ENCODE results near the gene SLC15A3. TPM values are rescaled to one million over a fixed set of nuclear protein-coding genes. Genes with fewer than 3 reads are reported as not detected.

Gene SLC15A3
- total RNA-seq, 4 donors from 2014 or later, result 4.0 to 11.5 (median 7.9) TPM

DNA sequence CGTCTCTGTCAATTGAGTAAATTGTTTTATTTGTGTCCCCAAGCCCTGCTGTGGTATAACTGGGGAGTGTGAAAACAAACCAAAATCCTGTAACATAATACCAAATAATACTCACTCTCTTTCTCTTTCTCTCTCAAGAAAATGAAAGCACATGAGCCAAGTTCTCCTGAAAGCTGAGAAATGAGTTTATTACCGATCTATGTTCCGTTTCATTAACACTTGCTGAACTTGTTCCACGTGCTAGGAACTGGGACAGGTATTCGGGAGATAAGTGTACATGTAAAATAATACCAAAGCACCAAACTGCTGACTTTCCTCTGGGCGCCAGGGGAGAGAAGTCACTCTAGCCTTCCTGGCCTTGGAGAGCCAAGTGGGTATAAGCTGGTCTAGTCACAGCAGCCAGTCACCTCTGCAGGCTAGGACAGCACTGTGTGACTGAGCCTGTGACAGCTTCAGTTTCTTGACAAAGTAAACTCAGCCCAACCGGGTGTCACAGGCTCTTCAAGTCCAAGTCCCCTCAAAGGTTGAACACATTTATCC lies 42.6 kb upstream of the SLC15A3 start:
- DNase-seq, result no peak
- H3K27me3 ChIP-seq, result peaks cover 0 to 22% (median 0%) of the 10 kb centered on the region in 4 donors
- no peaks in the 10 kb centered on the region for H3K36me3 ChIP-seq
- H3K4me1 ChIP-seq, result peaks cover 5 to 31% (median 10%) of the 10 kb centered on the region in 3 donors
- peak overlapping the region in 1 of 4 donors; percentile 3 for H3K27ac ChIP-seq
- WGBS, 2 donors, result 29 to 48% methylated on average over 7 of the region's 7 CpGs
- TF ChIP-seq, protein P1, sequence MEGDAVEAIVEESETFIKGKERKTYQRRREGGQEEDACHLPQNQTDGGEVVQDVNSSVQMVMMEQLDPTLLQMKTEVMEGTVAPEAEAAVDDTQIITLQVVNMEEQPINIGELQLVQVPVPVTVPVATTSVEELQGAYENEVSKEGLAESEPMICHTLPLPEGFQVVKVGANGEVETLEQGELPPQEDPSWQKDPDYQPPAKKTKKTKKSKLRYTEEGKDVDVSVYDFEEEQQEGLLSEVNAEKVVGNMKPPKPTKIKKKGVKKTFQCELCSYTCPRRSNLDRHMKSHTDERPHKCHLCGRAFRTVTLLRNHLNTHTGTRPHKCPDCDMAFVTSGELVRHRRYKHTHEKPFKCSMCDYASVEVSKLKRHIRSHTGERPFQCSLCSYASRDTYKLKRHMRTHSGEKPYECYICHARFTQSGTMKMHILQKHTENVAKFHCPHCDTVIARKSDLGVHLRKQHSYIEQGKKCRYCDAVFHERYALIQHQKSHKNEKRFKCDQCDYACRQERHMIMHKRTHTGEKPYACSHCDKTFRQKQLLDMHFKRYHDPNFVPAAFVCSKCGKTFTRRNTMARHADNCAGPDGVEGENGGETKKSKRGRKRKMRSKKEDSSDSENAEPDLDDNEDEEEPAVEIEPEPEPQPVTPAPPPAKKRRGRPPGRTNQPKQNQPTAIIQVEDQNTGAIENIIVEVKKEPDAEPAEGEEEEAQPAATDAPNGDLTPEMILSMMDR (IDR thresholded peaks at IDR 0.05), result no peak
- no peak for TF ChIP-seq POLR2A (IDR thresholded peaks at IDR 0.05)
- no peaks in the 10 kb centered on the region for H3K9me3 ChIP-seq
- H3K4me3 ChIP-seq, result no peak overlapping the region
- intact Hi-C loops (cut with DNase I), result no loop called here

GRCh38 chr11:60993615-60994014 lies 41.6 kb upstream of the SLC15A3 start:
- no peak for DNase-seq
- no peaks in the 10 kb centered on the region for H3K36me3 ChIP-seq
- WGBS, 2 donors, result 40 to 61% methylated on average over 4 to 6 of the region's 7 CpGs
- H3K27ac ChIP-seq, result no peak overlapping the region
- TF ChIP-seq, protein P1 (IDR thresholded peaks at IDR 0.05), result no peak
- no peak for TF ChIP-seq POLR2A (IDR thresholded peaks at IDR 0.05)
- intact Hi-C loops (cut with DNase I), result no loop called here
- H3K4me3 ChIP-seq, result no peak overlapping the region
- no peaks in the 10 kb centered on the region for H3K9me3 ChIP-seq
- H3K27me3 ChIP-seq, result peaks cover 0 to 26% (median 0%) of the 10 kb centered on the region in 4 donors
- H3K4me1 ChIP-seq, result peaks cover 5 to 31% (median 10%) of the 10 kb centered on the region in 3 donors

DNA sequence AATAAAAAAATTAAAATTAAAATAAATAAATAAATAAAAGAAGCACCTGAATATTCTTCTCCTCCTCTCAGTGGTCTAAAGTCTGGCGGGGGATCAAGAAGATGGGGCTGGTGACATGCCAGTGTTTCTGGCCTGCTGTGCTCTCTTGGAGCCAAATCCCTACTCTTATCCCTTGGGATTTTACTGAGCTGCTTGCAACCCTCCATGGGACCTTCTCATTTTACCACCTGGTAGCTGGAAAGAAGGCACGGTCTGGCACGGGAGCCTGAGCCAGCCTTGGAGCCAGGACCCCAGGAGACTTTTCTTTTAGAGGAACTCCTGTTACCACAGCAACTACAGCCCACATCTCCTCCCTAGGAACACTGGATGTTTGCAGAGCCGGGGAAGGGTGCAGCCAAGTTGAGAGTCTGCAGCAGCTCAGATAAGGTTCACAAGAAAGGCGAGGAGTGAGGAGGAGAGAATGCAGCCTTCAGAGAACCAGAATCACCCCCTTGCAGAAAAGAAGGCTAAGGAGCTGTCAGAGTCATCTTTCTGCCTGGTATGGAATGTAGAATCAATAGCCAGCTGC lies 41.0 kb upstream of the SLC15A3 start:
- DNase-seq, result no peak

GRCh38 chr11:60991457-60991856 lies 39.5 kb upstream of the SLC15A3 start:
- no peak for DNase-seq
- TF ChIP-seq, protein P1 (IDR thresholded peaks at IDR 0.05), result no peak
- no peak for TF ChIP-seq POLR2A (IDR thresholded peaks at IDR 0.05)
- no peaks in the 10 kb centered on the region for H3K9me3 ChIP-seq
- intact Hi-C loops (cut with DNase I), result no loop called here
- H3K36me3 ChIP-seq, result no peaks in the 10 kb centered on the region
- no peak overlapping the region for H3K4me3 ChIP-seq
- H3K27me3 ChIP-seq, result peaks cover 0 to 36% (median 0%) of the 10 kb centered on the region in 4 donors
- no peak overlapping the region for H3K27ac ChIP-seq
- H3K4me1 ChIP-seq, result peaks cover 4 to 31% (median 13%) of the 10 kb centered on the region in 3 donors
- 67 to 82% methylated on average over 4 of the region's 4 CpGs for WGBS, 2 donors

More for the DNA sequence above, 41.0 kb upstream of the SLC15A3 start:
- no peak overlapping the region for H3K27ac ChIP-seq
- intact Hi-C loops (cut with DNase I), result no loop called here
- H3K4me1 ChIP-seq, result peaks cover 5 to 31% (median 10%) of the 10 kb centered on the region in 3 donors
- no peaks in the 10 kb centered on the region for H3K9me3 ChIP-seq
- 54 to 64% methylated on average over 3 to 5 of the region's 5 CpGs for WGBS, 2 donors
- TF ChIP-seq POLR2A (IDR thresholded peaks at IDR 0.05), result no peak
- TF ChIP-seq, protein P1 (IDR thresholded peaks at IDR 0.05), result no peak
- H3K36me3 ChIP-seq, result no peaks in the 10 kb centered on the region
- H3K4me3 ChIP-seq, result no peak overlapping the region
- H3K27me3 ChIP-seq, result peaks cover 0 to 33% (median 0%) of the 10 kb centered on the region in 4 donors

DNA sequence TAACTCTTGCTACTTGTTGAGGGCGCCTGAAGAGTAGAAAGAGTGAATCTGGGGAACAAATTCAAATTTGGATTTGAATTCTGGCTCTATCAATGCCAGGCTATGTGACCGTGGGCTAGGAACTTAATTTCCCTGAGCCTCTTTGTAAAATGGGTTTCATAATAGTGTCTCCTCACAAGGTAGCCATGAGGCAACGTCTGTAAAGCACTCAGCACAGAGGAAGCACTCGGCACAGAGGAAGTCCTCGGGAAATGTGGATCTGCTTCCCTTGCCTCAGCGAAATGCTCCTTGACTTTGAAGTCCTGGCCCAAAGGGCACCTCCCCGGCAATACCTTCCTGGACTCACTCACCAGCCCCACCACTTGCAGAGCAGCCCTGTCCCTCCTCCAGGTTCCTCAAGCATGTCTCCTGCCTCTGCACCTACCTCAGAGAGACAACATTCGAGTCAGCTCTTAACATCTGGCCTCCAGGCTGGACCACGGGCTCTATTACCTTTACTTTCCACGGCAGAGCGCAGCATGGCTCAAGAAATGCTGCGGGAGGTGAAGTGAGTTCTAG lies 37.2 kb upstream of the SLC15A3 start:
- 53 to 58% methylated on average over 10 to 12 of the region's 12 CpGs for WGBS, 2 donors
- H3K27ac ChIP-seq, result no peak overlapping the region
- H3K4me1 ChIP-seq, result peaks cover 0 to 15% (median 6%) of the 10 kb centered on the region in 3 donors
- TF ChIP-seq, protein P1 (IDR thresholded peaks at IDR 0.05), result no peak
- no peak for TF ChIP-seq POLR2A (IDR thresholded peaks at IDR 0.05)
- DNase-seq, result no peak
- no peak overlapping the region for H3K4me3 ChIP-seq
- intact Hi-C loops (cut with DNase I), result no loop called here
- no peaks in the 10 kb centered on the region for H3K36me3 ChIP-seq
- H3K9me3 ChIP-seq, result no peaks in the 10 kb centered on the region
- H3K27me3 ChIP-seq, result peaks cover 0 to 36% (median 0%) of the 10 kb centered on the region in 4 donors

Data from esophagus squamous epithelium (tissue), 5 donors.